HG03469 (cell line): ENCODE measurements around the gene GAS2L1.

Experiments used
- ATAC-seq: cut with Tn5 transposase; IDR thresholded peaks from one replicate; pipeline ENCODE4 v1.9.1; 2021; ENCODE audit warnings: mild to moderate bottlenecking, moderate library complexity, moderate number of reproducible peaks; ENCODE audit not compliant: unreplicated experiment

The GAS2L1 gene

GRCh38 chr22:29275167-29275566 lies 31.3 kb upstream of the GAS2L1 start:
- ATAC-seq = no peak

- ATAC-seq = no peak
Measured at GRCh38 chr22:29275819-29276565, 30.5 kb upstream of the GAS2L1 start.

- ATAC-seq = no peak
Measured at GRCh38 chr22:29277927-29278326, 28.5 kb upstream of the GAS2L1 start.

- no peak for ATAC-seq
Measured at GRCh38 chr22:29284196-29284595, 22.3 kb upstream of the GAS2L1 start.

- ATAC-seq = no peak
Measured at GRCh38 chr22:29288837-29289236, 17.6 kb upstream of the GAS2L1 start.

- no peak for ATAC-seq
Measured at GRCh38 chr22:29290061-29290460, 16.4 kb upstream of the GAS2L1 start.

GRCh38 chr22:29291215-29291614 lies 15.2 kb upstream of the GAS2L1 start:
- ATAC-seq = no peak

- no peak for ATAC-seq
Measured at GRCh38 chr22:29292379-29292778, 14.1 kb upstream of the GAS2L1 start.

- ATAC-seq = no peak
Measured at GRCh38 chr22:29298641-29299040, 7.8 kb upstream of the GAS2L1 start.

- ATAC-seq = no peak
Measured at GRCh38 chr22:29299136-29299900, 7.1 kb upstream of the GAS2L1 start.

GRCh38 chr22:29300467-29300806 lies 6.0 kb upstream of the GAS2L1 start:
- no peak for ATAC-seq

- no peak for ATAC-seq
Measured at GRCh38 chr22:29300807-29301601, 5.4 kb upstream of the GAS2L1 start.

GRCh38 chr22:29301716-29302401 lies 4.6 kb upstream of the GAS2L1 start:
- ATAC-seq = no peak

- no peak for ATAC-seq
Measured at GRCh38 chr22:29302402-29302680, 4.1 kb upstream of the GAS2L1 start.

GRCh38 chr22:29302681-29303465 lies 3.6 kb upstream of the GAS2L1 start:
- no peak for ATAC-seq

- ATAC-seq = no peak
Measured at GRCh38 chr22:29305836-29306174, 645 bp upstream of the GAS2L1 start.

- no peak for ATAC-seq
Measured at GRCh38 chr22:29306835-29307595, 565 bp downstream of the GAS2L1 start.

GRCh38 chr22:29307596-29308147 lies 1.2 kb downstream of the GAS2L1 start:
- ATAC-seq = no peak

- ATAC-seq = no peak
Measured at GRCh38 chr22:29308148-29308790, 1.8 kb downstream of the GAS2L1 start.
